GM21576 (cell line): ENCODE results near the gene RNF214.

ENCODE experiments used
- ATAC-seq: cut with Tn5 transposase; IDR thresholded peaks from one replicate; pipeline ENCODE4 v1.9.1; 2021; ENCODE audit warnings: mild to moderate bottlenecking, moderate library complexity; ENCODE audit not compliant: unreplicated experiment

The RNF214 gene

DNA sequence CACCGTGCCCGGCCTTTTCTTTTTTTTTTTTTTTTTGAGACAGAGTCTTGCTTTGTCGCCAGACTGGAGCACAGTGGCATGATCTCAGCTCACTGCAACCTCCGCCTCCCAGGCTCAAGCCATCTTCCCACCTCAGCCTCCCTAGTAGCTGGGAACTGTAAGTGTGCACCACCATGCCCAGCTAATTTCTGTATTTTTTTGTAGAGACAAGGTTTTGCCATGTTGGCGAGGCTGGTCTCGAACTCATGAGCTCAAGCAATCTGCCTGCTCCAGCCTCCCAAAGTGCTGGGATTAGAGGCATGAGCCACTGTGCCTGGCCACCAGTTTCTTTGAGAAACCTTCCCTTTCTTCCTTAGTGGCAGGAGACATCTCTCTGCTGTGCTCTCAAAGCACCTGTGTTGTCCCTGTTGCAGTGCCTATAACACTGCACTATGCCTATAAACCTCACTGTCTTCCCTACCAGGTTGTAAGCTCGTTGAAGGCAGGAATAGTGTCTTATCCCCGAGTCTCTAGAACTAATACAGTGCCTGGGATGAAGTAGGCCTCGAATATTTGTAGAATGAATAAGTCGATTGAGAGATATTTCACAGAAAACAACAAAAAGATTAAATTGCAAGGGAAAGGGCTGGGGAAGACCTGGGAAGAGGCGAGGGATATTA is 19.6 kb upstream of the RNF214 start:
- ATAC-seq = no peak

DNA sequence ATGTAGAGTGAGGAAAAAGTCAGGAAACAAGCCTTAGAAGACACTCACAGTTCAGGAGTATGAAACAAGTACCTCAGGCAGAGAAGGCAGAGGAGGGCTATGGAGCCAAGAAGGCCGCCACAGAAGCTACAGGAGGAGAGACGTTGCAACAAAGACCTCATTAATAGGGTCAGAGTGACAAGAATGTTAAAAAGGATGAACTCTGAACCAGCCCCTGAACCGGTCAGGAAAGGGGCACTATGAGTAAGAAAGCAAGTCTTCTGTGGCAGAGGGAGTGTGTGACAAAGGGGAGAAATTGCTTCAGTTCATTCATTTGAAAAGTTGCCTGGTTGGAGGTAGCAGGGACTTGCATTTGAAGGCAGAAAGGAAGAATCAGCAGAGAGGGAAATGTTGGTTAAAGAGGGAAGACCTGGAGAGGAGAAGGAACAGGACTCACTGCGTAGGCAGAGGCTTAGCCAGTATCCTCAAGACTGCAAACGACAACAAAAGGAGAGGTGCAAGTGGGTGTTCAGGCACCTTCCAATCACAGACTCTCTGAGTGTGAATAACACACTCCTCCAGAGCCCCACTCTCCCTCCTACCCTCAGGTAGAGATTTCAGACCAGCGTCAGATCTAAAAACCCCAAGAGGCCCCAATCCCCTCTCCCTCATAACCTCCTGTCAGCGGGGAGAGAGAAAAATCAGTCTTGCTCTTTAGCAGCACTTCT is 17.9 kb upstream of the RNF214 start:
- ATAC-seq = no peak

DNA sequence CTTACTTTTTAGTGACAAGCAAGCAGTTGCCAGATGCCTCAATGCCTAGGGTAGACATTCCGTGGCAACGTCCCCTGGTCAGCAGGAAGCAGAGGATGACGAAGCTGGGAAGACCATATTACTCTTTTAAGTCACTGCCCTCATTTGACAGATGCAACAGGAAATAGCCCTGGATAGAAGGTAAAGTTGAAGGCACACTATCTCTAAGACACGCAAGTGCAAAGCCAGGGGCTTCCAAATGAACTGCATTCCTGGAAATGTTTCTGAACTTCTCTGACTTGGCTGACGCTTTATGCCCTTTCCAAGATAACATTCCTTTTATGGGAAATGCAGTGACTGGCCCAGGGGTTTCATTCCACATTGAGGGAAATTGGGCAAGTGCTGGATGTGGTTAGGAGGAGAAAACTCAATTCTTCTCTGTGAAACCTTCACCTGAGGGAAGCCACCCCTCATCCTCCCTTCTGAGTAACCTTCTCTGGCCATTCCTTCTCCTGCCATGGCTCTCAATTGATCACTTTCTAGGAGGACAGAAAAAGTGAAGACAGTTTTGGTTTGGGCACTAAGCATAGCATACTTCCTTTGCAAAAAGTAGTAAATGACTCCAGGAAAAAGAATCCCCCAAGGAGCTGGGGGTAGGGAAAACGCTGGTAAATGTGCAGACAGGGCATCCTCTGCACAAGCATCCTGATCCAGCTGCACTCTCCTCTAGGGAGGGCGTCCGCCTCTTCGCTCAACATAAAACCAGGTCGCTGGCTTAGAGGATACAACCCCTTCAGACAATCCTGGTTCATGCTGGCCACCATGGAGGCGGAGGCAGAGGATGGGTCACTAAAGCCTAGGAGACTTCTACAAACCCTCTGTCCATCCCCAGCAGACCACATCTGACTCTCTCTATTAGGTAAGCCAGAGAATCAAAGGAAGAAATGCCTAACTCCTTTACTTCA is 15.1 kb upstream of the RNF214 start:
- ATAC-seq = no peak

DNA sequence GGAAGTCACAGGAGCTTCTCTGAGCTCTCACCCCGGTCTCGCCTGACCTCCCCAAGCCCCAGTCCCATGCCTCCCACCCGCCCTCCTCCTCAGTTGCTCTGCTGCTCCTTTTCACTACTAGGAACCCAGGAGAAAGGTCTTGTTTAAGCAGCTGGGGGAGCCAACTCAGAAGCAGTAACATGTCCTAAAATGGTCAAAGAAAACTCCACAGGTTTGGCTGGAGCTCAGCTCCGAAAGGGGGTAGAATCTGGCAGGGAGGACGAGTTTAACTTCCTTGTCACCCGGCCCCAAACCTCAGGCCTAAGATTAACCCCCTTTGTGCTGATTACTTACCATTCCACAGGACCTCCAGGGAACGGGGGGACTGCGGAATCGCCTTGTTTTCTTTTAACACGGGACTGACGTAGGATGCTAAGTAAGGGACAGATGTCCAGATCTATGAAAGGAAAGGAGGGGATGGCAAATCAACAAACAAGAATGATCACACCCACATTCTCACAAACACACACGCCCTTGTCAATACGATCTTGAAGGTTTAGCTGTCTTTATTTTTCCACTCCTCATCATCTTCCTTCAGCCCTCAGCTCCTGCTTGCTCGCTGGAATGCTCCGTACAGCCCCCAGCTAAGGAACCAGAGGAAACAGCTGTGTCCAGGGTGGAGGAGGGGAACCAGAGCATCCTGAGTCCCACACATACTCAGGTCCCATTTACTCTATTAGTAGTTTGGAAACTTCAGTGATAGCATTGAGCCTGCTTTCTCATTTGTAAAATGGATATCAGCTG is 14.1 kb upstream of the RNF214 start:
- no peak for ATAC-seq

DNA sequence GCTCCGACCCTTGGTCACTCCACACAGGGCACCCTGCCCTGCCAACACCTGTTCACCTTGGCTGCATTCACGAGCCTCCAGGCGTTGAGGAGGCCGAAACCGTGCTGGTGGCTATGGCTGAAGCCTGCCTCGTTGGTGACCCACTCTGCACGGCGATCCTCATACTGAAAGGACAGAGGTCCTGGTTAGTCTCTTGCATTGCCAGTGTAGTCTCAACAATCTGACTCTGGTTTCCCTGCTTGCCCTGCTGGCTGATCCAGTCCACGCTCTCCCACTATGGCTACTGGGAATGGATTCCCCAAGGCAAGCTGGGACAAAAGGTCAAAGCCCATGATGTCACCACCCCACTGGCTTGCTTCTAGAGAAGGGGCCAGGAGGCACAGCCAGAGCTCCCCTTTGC is 13.5 kb upstream of the RNF214 start:
- no peak for ATAC-seq

DNA sequence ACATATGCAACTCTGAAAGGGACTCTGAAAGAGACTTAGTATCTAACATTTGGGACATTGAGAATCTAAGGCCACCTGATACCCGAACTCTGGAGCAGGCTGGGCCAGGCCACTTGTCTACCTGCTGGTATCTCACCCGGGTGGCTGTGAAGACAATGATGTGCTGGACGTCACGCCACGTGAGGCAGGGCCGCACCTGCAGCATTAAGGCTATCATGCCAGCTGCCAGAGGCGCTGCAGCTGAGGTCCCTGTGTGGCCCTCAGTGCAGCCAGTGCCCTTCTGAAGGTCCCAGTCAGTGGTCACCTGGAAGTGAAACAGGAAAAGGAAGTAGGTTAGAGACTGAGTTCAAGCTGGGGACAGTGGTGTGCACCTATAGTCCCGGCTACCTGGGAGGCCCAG is 13.0 kb upstream of the RNF214 start:
- ATAC-seq = no peak

DNA sequence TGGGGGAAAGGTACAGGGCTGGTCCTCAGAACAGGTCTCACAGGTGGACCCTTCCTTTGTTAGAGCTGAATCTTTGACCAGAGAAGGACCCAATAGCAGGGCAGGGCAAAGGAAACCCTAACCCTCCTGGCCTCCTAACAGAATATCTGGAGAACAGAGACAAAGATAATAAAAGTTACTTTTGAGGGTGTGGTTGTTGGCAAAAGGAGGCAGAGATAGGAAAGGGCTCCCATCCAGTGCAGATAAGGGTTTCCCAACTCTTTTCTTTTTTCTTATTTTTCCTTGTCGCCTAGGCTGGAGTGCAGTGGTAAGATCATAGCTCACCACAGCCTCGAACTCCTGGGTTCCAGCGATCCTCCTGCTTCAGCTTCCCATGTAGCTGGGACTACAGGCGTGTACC is 12.5 kb upstream of the RNF214 start:
- ATAC-seq = no peak

DNA sequence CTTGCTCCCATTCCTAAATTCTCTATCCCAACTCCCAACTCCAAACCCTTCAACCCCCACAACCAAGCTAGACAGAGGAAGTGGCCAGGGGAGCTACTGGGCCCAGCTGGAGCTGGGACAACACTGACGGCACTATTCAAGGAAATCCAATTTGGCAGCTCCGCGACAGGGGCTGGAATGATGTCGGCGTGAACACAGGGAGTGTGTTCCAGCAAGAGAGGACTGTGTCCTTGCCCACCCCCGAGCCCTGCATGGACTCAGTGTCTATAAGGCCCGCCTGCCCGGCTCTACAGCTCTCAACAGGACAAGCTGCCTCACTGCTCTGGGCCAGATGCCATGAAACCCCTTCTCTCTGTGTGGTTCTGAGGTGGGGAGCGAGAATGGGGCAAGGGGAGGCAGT is 11.9 kb upstream of the RNF214 start:
- no peak for ATAC-seq

DNA sequence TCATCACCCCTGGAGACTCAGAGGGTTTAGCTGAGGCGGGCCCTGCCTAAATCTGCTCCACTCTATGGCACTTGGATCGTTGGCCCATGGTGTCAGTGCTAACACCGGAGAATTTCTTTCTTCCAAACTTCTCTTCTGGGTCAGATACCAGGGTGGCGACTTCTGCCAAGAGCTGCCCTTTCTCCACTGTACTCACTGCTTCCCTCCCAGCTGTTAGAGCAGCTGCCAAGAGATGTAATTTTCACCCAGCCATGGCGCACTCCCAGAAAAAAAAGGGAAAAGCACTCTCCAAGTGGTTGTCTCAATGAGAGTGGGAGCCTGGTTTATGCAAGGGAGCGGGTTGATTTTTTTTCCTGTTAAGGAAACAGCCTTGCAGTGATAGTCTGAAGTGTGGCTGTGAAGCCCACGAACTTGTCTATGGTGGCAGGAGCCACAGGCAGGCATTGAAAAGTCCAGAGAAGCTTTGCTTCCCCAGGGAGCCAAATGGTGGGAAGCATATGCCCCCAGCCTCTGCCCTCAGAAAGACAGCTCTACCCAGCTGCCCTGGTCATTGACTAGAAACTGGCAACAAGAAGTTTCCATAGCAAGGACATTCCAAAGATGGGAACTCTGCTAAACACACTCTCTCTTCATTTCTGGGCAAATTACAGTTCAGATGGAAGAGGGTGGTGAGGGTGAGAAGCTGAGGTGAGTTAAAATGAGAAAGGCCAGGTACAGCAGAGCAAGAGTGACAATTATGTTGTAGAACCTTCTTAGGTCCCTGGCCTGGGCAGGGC is 11.3 kb upstream of the RNF214 start:
- no peak for ATAC-seq

DNA sequence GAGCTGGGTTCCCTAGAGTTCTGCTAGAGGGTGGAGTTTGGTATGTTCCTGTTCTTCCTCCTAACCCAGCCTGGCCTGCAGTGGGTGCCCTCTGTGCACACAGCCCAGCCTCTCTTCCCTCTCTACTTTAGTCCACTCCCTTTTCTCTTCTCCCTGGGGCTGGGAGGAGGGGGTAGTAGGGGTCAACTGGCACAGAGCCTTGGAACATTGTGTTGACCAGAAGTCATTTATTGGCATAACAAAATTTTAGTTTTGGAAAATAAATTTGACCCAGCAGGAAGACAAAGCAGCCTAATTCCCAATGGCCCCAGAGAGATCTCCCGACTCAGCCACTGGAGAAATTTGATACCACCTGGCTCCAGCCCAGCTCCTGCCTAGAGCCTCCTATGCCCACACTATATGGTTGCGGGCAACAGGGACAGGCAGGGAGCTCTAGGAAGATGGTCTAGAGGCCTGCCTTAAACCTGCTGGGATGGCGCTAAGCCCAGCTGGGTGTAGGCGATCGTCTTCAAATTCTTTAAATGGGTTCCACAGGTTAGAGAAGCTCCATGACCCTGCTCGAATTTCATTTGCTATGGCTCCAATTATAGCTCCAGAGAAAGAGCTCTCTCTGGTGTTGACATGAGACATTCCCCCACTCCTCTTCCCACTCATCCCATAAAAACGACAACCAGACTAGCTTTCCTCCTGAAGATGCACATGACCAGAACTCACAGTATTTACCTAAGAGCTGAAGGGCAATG is 10.5 kb upstream of the RNF214 start:
- no peak for ATAC-seq

DNA sequence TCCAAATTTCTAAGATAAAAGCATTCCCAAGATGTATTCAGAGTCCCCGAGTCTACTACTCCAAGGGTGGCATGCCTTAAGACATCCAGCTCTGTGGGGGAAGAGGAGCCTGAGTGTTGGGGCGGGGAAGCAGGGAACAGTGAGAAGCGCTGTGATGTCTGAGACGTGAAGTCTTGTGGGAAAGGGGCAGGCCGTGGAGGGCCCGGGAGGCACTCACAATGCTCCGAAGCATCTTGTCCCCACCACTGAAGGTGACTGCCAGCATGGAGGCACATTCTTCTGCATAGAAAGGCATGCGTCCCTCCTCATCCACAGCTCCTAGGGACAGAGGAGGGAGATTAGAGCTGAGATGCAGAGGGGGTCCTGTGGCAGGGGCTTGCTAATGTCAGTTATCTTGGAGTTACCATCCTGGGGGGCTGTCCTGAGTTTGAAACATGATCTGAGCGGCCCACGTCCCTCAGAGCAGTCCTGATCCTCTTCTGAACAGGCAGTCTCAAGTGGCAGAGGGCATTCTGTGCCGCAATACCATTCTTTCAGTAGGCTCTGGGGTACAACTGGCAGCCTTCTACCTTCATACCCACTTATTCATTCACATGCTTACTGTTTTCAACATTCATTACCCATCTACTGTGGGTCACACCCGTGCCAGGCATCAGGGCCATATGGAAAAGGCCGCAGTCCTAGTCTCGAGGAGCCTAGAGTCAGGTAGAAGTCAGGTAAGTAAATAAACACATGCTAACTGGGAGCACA is 9.3 kb upstream of the RNF214 start:
- no peak for ATAC-seq

DNA sequence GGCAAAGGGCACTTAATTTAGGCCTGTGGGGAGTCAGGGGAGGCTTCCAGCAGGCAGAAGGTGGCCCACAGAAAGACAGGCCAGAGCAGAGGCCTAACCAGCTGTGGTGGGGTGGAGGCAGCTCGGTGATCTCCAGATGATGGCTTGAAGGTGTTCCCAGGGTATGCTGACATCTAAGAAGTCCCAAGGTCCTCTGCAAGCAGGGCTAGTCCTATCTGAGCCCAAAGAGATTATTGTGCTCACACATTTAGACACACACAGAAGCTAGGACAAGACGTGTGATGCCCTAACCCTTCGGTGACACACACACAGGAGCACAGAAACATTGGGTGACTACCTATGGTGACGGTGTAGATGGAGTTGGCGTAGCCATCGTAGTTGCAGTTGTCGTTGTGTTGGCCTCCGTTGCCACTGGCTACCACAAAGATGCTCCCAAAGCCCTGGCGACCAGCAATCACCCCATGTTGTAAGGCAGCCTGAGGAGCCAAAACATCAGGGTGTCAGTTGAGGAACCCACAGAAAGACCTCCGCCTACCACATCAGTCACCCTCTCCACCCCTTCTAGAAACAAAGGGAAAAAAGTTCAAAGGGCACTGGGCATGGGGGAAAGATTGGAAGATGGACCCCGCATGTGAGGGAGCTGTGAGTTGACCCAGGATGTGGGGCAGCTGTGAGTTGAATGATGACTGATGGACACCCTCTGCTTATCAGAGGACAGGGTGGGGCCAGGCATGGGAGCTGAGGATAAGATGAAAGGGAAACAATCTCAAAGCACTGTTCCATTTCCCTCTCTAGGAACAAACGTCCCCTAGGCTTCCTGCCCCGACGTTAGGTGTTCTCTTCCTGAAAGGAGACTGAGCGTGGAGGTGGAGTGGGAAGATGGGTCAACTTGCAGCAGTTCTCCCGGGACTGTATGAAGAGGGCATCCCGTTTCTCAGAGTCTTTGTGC is 8.5 kb upstream of the RNF214 start:
- ATAC-seq = no peak

DNA sequence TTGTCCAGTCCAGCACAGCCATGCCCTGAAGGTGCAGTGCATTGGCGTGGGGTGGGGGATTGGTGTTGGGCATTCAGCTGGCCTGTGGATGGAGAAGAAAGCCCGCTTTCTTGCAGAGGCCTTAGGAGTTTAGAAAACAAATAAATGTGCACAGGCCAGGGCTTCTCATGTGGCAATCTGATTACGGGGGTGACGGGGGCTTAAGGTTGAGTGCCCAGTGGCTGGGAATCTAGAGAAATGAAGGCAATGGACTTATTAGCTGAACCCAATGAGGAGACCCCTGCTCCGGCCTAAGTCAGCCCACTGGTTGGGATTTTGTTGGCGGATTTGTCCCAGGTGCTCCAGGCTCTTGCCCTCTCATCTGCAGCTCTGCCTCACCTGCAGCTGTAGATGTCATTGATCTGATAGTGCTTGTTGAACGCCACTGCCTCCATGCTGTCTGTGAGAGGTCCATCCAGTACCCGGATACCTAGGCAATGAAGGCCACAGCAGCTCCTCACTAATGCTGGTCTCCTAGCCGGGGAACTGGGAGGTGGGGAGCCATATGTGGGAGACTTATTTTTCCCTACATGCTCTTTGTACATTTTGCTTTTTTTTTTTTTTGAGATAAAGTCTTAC is 6.8 kb upstream of the RNF214 start:
- ATAC-seq = no peak

DNA sequence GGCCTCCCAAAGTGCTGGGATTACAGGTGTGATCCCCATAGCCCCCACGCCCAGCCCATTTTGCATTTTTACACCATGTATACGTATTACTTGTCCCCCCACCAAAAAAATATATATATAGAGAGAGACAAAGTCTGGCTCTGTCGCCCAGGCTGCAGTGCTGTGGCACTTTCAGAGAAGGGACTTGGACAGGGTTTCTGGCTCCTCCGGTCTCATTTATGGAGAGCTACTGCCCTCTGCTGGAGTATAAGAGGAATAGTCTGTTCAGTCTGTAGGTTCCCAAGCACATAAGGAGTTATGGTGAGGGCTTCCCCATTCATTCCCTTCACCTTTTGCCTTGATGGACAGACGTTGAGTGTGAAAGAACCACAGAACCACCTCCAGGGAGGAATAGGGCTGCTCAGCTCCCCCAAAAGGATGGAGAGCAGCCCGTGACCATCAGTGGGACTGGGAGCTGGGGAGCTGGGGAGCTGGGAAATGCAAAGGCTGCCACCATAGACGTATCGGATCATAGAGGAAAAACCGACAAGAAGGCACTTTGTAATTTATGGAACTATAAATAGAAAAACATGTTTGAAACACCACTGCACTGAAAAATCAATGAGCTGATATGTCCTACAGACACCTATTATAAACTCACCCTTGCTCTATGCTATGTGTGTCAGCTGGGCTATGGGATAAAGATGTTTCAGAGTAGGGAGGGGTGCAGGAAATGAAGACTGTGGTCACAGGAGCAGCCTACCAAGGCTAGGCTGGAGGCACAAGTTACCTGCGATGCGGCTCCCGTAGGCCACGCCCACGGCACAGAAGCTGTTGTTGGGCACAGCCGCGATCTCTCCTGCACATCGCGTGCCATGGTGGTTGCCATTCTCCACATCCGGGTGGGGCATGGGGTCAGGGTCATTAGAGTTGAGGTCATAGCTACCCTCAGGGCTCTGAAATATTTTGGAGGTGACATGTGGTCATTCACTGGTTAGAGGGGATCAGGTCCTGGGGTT is 5.8 kb upstream of the RNF214 start:
- no peak for ATAC-seq

DNA sequence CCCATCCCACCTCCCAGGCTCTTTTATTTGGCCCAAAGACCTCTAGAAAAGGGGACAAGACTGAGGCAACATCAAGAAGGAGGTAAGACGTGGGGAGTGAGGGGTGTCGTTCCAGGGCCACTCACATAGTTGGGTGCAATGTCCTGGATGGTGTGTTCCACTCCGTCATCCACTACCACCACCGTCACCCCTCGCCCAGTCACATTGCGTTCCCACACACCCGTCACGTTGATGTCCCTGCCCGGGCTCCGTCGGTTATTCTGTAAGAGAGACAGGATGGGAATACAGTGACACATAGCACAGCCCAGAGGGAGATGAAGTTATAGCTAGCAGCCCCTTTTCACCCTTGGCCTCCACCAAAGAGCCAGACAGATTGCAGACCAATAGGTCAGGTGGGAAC is 4.4 kb upstream of the RNF214 start:
- ATAC-seq = no peak

DNA sequence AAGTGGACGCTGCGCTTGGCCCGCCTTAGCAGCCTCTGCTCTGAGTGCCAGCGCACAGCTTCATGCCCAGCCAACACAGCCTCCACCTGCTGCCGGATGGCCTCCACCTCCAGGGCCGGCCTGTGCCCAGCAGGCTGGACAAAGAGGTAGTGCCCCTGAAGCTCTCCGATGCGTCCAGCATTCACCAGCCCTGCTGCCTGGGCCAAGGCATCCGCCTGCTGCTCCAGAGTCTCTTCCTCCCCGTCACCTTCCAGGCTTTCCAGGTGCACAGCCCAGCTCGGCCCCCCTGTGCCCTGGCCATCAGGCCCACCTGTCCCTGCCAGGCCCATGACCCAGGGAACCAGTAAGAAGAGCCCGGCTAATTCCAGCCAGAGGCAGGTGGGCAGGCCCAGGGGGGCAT is 3.1 kb upstream of the RNF214 start:
- no peak for ATAC-seq
